GM21423 (cell line): ENCODE measurements around the gene RRP1.

Experiments
- ATAC-seq: cut with Tn5 transposase; IDR thresholded peaks from one replicate; pipeline ENCODE4 v1.9.1; 2021; ENCODE audit warnings: mild to moderate bottlenecking, moderate library complexity; ENCODE audit not compliant: unreplicated experiment

Gene RRP1

GRCh38 chr21:43789276-43790009, at the start of gene RRP1:
RRP1 (plus strand) TSS chr21:43789577; CDS start chr21:43789630, 53 bp downstream.
- peak; percentile 90 for ATAC-seq

- ATAC-seq = no peak
Observed at GRCh38 chr21:43739621-43740435, 49.5 kb upstream of the RRP1 start.

- no peak for ATAC-seq
Observed at GRCh38 chr21:43740497-43741156, 48.8 kb upstream of the RRP1 start.

- no peak for ATAC-seq
Observed at GRCh38 chr21:43741423-43742096, 47.8 kb upstream of the RRP1 start.

GRCh38 chr21:43743947-43744346, 45.4 kb upstream of the RRP1 start:
- ATAC-seq = no peak

GRCh38 chr21:43744725-43745124, 44.7 kb upstream of the RRP1 start:
- ATAC-seq = no peak

GRCh38 chr21:43745772-43746517, 43.4 kb upstream of the RRP1 start:
- no peak for ATAC-seq

GRCh38 chr21:43748622-43749021, 40.8 kb upstream of the RRP1 start:
- ATAC-seq = no peak

- no peak for ATAC-seq
Observed at GRCh38 chr21:43749651-43750262, 39.6 kb upstream of the RRP1 start.

GRCh38 chr21:43750339-43751033, 38.9 kb upstream of the RRP1 start:
- ATAC-seq = no peak

GRCh38 chr21:43751955-43752591, 37.3 kb upstream of the RRP1 start:
- no peak for ATAC-seq

GRCh38 chr21:43752758-43753438, 36.5 kb upstream of the RRP1 start:
- no peak for ATAC-seq

GRCh38 chr21:43753439-43753799, 36.0 kb upstream of the RRP1 start:
- no peak for ATAC-seq

- ATAC-seq = no peak
Observed at GRCh38 chr21:43754948-43755781, 34.2 kb upstream of the RRP1 start.

- no peak for ATAC-seq
Observed at GRCh38 chr21:43755820-43756594, 33.4 kb upstream of the RRP1 start.

- ATAC-seq = no peak
Observed at GRCh38 chr21:43757601-43758000, 31.8 kb upstream of the RRP1 start.
